ENCODE results near the gene CWC27.

CWC27 gene

DNA sequence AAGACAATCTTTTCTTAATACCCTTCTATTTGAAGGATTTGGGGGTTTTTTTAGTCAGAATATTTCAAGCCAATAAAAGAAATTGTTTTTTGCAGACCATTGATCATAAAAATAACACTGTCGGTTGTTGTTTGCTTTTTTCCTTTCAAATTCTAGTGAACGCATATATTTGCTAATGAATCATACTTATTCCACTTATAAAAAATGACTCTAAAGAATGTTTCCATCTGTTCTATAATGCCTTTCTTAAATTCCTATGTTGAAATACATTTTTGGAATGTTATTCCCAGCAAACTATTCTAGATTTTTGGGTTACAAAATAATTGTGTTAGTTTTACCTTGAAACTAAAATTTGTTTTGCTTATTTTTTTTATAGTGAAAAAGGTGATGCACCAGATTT lies 32.2 kb downstream of the CWC27 start:
- peaks cover 5 to 7% of the 10 kb centered on the region in 2 experiments; a peak in 2 of 3 replicates for H3K36me3 ChIP-seq (ENCODE audit: control insufficient read depth in 2 of 2, insufficient read depth in 1 of 2, low read length in 2 of 2)
- POLR2A ChIA-PET, result no interaction called here
- no peaks in the 10 kb centered on the region for H3K9me3 ChIP-seq (ENCODE audit: control insufficient read depth, insufficient read depth, low read depth, low read length)
- H3K27ac ChIP-seq (ENCODE audit: extremely low read depth, low read depth, low read length), result no peak overlapping the region
- no peaks in the 10 kb centered on the region for H3K4me1 ChIP-seq (ENCODE audit: control insufficient read depth, insufficient read depth, low read length)
- CTCF ChIA-PET, result interaction anchor here (0.5 kb wide), 1 partner anchor 303 kb away, joined by 3 read pairs; no protein-coding TSS in a partner anchor
- TF ChIP-seq, protein P1, sequence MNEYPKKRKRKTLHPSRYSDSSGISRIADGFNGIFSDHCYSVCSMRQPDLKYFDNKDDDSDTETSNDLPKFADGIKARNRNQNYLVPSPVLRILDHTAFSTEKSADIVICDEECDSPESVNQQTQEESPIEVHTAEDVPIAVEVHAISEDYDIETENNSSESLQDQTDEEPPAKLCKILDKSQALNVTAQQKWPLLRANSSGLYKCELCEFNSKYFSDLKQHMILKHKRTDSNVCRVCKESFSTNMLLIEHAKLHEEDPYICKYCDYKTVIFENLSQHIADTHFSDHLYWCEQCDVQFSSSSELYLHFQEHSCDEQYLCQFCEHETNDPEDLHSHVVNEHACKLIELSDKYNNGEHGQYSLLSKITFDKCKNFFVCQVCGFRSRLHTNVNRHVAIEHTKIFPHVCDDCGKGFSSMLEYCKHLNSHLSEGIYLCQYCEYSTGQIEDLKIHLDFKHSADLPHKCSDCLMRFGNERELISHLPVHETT (tag by site-specific recombination; IDR thresholded peaks at IDR 0.05), result no peak
- TF ChIP-seq ZNF266 (tag by site-specific recombination; IDR thresholded peaks at IDR 0.05; ENCODE audit: low read depth) (no peak), ZNF184 (tag by site-specific recombination; IDR thresholded peaks at IDR 0.05) (no peak), GLI2 (tag by site-specific recombination; IDR thresholded peaks at IDR 0.05; ENCODE audit: borderline replicate concordance, low read depth) (no peak), ZNF423 (tag by site-specific recombination; IDR thresholded peaks at IDR 0.05) (no peak), ZNF223 (tag by site-specific recombination; IDR thresholded peaks at IDR 0.05) (no peak), ZNF433 (tag by site-specific recombination; IDR thresholded peaks at IDR 0.05; ENCODE audit: low read depth) (no peak)
- TF ChIP-seq, protein P2, sequence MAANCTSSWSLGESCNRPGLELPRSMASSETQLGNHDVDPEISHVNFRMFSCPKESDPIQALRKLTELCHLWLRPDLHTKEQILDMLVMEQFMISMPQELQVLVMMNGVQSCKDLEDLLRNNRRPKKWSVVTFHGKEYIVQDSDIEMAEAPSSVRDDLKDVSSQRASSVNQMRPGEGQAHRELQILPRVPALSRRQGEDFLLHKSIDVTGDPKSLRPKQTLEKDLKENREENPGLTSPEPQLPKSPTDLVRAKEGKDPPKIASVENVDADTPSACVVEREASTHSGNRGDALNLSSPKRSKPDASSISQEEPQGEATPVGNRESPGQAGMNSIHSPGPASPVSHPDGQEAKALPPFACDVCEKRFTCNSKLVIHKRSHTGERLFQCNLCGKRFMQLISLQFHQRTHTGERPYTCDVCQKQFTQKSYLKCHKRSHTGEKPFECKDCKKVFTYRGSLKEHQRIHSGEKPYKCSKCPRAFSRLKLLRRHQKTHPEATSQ (tag by site-specific recombination; IDR thresholded peaks at IDR 0.05), result no peak
- TF ChIP-seq, protein P3, sequence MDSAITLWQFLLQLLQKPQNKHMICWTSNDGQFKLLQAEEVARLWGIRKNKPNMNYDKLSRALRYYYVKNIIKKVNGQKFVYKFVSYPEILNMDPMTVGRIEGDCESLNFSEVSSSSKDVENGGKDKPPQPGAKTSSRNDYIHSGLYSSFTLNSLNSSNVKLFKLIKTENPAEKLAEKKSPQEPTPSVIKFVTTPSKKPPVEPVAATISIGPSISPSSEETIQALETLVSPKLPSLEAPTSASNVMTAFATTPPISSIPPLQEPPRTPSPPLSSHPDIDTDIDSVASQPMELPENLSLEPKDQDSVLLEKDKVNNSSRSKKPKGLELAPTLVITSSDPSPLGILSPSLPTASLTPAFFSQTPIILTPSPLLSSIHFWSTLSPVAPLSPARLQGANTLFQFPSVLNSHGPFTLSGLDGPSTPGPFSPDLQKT (IDR thresholded peaks at IDR 0.05; ENCODE audit: borderline replicate concordance, low read depth, low read length), result no peak
- TF ChIP-seq, protein P4, sequence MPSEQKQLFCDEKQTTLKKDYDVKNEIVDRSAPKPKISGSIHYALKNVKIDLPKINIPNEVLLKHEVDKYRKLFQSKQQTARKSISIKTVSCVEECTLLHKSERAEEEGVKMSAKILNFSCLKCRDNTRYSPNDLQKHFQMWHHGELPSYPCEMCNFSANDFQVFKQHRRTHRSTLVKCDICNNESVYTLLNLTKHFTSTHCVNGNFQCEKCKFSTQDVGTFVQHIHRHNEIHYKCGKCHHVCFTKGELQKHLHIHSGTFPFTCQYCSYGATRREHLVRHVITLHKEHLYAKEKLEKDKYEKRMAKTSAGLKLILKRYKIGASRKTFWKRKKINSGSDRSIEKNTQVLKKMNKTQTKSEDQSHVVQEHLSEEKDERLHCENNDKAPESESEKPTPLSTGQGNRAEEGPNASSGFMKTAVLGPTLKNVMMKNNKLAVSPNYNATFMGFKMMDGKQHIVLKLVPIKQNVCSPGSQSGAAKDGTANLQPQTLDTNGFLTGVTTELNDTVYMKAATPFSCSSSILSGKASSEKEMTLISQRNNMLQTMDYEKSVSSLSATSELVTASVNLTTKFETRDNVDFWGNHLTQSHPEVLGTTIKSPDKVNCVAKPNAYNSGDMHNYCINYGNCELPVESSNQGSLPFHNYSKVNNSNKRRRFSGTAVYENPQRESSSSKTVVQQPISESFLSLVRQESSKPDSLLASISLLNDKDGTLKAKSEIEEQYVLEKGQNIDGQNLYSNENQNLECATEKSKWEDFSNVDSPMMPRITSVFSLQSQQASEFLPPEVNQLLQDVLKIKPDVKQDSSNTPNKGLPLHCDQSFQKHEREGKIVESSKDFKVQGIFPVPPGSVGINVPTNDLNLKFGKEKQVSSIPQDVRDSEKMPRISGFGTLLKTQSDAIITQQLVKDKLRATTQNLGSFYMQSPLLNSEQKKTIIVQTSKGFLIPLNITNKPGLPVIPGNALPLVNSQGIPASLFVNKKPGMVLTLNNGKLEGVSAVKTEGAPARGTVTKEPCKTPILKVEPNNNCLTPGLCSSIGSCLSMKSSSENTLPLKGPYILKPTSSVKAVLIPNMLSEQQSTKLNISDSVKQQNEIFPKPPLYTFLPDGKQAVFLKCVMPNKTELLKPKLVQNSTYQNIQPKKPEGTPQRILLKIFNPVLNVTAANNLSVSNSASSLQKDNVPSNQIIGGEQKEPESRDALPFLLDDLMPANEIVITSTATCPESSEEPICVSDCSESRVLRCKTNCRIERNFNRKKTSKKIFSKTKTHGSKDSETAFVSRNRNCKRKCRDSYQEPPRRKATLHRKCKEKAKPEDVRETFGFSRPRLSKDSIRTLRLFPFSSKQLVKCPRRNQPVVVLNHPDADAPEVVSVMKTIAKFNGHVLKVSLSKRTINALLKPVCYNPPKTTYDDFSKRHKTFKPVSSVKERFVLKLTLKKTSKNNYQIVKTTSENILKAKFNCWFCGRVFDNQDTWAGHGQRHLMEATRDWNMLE (tag by site-specific recombination; conservative IDR thresholded peaks at IDR 0.05; ENCODE audit: low read depth), result no peak
- TF ChIP-seq, protein P5, sequence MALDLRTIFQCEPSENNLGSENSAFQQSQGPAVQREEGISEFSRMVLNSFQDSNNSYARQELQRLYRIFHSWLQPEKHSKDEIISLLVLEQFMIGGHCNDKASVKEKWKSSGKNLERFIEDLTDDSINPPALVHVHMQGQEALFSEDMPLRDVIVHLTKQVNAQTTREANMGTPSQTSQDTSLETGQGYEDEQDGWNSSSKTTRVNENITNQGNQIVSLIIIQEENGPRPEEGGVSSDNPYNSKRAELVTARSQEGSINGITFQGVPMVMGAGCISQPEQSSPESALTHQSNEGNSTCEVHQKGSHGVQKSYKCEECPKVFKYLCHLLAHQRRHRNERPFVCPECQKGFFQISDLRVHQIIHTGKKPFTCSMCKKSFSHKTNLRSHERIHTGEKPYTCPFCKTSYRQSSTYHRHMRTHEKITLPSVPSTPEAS (tag by site-specific recombination; IDR thresholded peaks at IDR 0.05), result no peak
- TF ChIP-seq, protein P6, sequence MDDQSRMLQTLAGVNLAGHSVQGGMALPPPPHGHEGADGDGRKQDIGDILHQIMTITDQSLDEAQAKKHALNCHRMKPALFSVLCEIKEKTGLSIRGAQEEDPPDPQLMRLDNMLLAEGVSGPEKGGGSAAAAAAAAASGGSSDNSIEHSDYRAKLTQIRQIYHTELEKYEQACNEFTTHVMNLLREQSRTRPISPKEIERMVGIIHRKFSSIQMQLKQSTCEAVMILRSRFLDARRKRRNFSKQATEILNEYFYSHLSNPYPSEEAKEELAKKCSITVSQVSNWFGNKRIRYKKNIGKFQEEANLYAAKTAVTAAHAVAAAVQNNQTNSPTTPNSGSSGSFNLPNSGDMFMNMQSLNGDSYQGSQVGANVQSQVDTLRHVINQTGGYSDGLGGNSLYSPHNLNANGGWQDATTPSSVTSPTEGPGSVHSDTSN (CRISPR knock-in tag; IDR thresholded peaks at IDR 0.05), result no peak
- TF ChIP-seq, protein P7, sequence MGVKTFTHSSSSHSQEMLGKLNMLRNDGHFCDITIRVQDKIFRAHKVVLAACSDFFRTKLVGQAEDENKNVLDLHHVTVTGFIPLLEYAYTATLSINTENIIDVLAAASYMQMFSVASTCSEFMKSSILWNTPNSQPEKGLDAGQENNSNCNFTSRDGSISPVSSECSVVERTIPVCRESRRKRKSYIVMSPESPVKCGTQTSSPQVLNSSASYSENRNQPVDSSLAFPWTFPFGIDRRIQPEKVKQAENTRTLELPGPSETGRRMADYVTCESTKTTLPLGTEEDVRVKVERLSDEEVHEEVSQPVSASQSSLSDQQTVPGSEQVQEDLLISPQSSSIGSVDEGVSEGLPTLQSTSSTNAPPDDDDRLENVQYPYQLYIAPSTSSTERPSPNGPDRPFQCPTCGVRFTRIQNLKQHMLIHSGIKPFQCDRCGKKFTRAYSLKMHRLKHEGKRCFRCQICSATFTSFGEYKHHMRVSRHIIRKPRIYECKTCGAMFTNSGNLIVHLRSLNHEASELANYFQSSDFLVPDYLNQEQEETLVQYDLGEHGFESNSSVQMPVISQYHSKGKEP (tag by site-specific recombination; IDR thresholded peaks at IDR 0.05), result no peak
- no peak overlapping the region for H3K4me3 ChIP-seq (ENCODE audit: low read depth, low read length)
